Pancreas (tissue), 10 donors: ENCODE measurements around the gene SLC34A3. TPM values are rescaled to one million over a fixed set of nuclear protein-coding genes. Genes with fewer than 3 reads are reported as not detected.

Experiments used
- ATAC-seq, 4 donors: fragments of 200-7000 bp; cut with Tn5 transposase; one replicate each; pipeline versions ENCODE4 v1.8.0 to v1.9.1; 2020; ENCODE audit warnings: mild to moderate bottlenecking in 4 of 4, moderate library complexity in 4 of 4
- DNase-seq, 6 donors: peaks; one replicate each; pipeline ENCODE4 v3.0.0-alpha.2; 2020
- FAIRE-seq: peaks from 2 replicates; lab custom pipeline; 2012; peaks lifted over from hg19 to GRCh38; lab: Jason Lieb, UNC
- H3K27ac ChIP-seq, 4 donors: fragments of 200-600 bp; sonication (generic); 1 replicate in 3 of 4; 2 replicates in 1 of 4; pipeline versions ENCODE4 v1.5.0 to v1.8.0; 2020
- H3K27me3 ChIP-seq, 4 donors: fragments of 200-600 bp; one replicate each; pipeline ENCODE4 v1.8.0; 2021
- H3K36me3 ChIP-seq, 3 donors: fragments of 200-600 bp; sonication (generic) in 1 of 3; one replicate each; pipeline versions ENCODE4 v1.5.0 to v1.8.0; 2020 to 2021
- H3K4me1 ChIP-seq, 3 donors: fragments of 200-600 bp; one replicate each; pipeline ENCODE4 v1.8.0; 2021
- H3K4me3 ChIP-seq, 4 donors: fragments of 200-600 bp; sonication (generic) in 2 of 4; one replicate each; pipeline versions ENCODE4 v1.5.0 to v1.8.0; 2020 to 2021
- H3K9me3 ChIP-seq, 4 donors: fragments of 200-600 bp; one replicate each; pipeline ENCODE4 v1.8.0; 2021
- CTCF ChIP-seq, 4 donors: fragments of 200-600 bp; sonication (generic) in 3 of 4; IDR thresholded peaks; one replicate each; pipeline versions ENCODE4 v1.5.0 to v1.8.0; 2021; ENCODE audit warnings: antibody characterized with exemption in 4 of 4
- WGBS, 2 donors: extraction: QIAGEN DNeasy Blood & Tissue Kit; methylation state at CpG; one replicate each; pipeline ENCODE4 v1.1.7; 2013; 5-methylcytosine and 5-hydroxymethylcytosine counted together
- intact Hi-C, 3 donors: fragments of 100-400 bp; cut with DNase I; formaldehyde crosslinking; loops; one replicate each; pipeline versions ENCODE4 v1.11.1 to v1.14.2; 2022
- polyA plus RNA-seq, 2 donors: library from polyadenylated mRNA; stranded (reverse); fragments of 200-250 nt; gene quantifications; one replicate each; pipeline ENCODE4 v1.2.3, GENCODE V29; 2013
- total RNA-seq, 6 donors: library from RNA; stranded (reverse); fragmentation: NEBNext Ultra II Directional in 4 of 6; extraction: Animal tissue kit (Norgen Biotek cat#: 25700) in 4 of 6; gene quantifications; one replicate each; pipeline versions ENCODE4 v1.2.1 to v1.2.4, GENCODE V29; 2021 to 2023
- donor health status: healthy with polysubstance abuse.
- donor health status: DM: no; HTN: no; CAD: no; lungs with moderate emphysema.
- donor health status: DM: no; HTN: no; CAD: no.
- donor health status: control.
- donor health status: control.
- donor health status: Bipolar disorder and iron deficiency.
- donor health status: DM: yes; HTN: yes; CAD: no.
- donor health status: DM: no; HTN: no; CAD: no.
- donor health status: DM: no; HTN: no; CAD: no.
- donor health status: DM: yes; HTN: yes; CAD: no.

SLC34A3 gene
- total RNA-seq, result under 1 TPM in 2 of 6 donors, not detected in 4; 0.12 to 0.19 TPM
- polyA plus RNA-seq, result under 1 TPM; 0.21 to 0.42 TPM

- DNase-seq (no peak), FAIRE-seq (no peak), ATAC-seq (no peak)
- Histone ChIP-seq H3K36me3 (no peaks in the 10 kb centered on the region), H3K9me3 (no peaks in the 10 kb centered on the region), H3K4me3 (no peak within 1 kb of the TSS), H3K27me3 (no peaks in the 10 kb centered on the region), H3K4me1 (peaks cover 5 to 14% (median 10%) of the 10 kb centered on the region in 3 donors), H3K27ac (no peak within 1 kb of the TSS)
- no peak for TF ChIP-seq CTCF (IDR thresholded peaks at IDR 0.05)
- 68% methylated on average over 14 of the region's 14 CpGs for WGBS, 2 donors
- intact Hi-C loops, result loop anchor here (5.0 to 10.0 kb wide), 2 partner anchors 114 to 116 kb away; partner anchors contain the start of gene DPP7 (in 1 of the 3)
Observed at GRCh38 chr9:137230705-137231371, at the start of gene SLC34A3. Gene SLC34A3 (plus strand): TSS chr9:137230901. CDS start chr9:137231703, 802 bp downstream.

GRCh38 chr9:137181680-137182079, 49.0 kb upstream of the SLC34A3 start:
- no peaks in the 10 kb centered on the region for H3K9me3 ChIP-seq
- ATAC-seq (no peak), FAIRE-seq (no peak), DNase-seq (no peak)
- peaks cover 3 to 9% (median 5%) of the 10 kb centered on the region in 3 donors for H3K4me1 ChIP-seq
- no peak overlapping the region for H3K27ac ChIP-seq
- peaks cover 0 to 52% (median 42%) of the 10 kb centered on the region in 3 donors for H3K36me3 ChIP-seq
- no peak overlapping the region for H3K4me3 ChIP-seq
- intact Hi-C loops, result no loop called here
- no peaks in the 10 kb centered on the region for H3K27me3 ChIP-seq
- 91 to 96% methylated on average over 20 to 22 of the region's 22 CpGs for WGBS, 2 donors
- TF ChIP-seq CTCF (IDR thresholded peaks at IDR 0.05), result no peak

GRCh38 chr9:137182836-137183235, 47.9 kb upstream of the SLC34A3 start:
- peaks cover 11 to 20% (median 16%) of the 10 kb centered on the region in 3 donors for H3K4me1 ChIP-seq
- DNase-seq, result no peak
- H3K36me3 ChIP-seq, result peaks cover 0 to 52% (median 42%) of the 10 kb centered on the region in 3 donors
- intact Hi-C loops, result no loop called here
- H3K4me3 ChIP-seq, result no peak overlapping the region
- no peaks in the 10 kb centered on the region for H3K27me3 ChIP-seq
- WGBS, 2 donors, result 88 to 91% methylated on average over 17 of the region's 17 CpGs
- no peak overlapping the region for H3K27ac ChIP-seq
- TF ChIP-seq CTCF (IDR thresholded peaks at IDR 0.05), result no peak
- FAIRE-seq, result no peak
- H3K9me3 ChIP-seq, result no peaks in the 10 kb centered on the region
- no peak for ATAC-seq

GRCh38 chr9:137183980-137184595, 46.6 kb upstream of the SLC34A3 start:
- Histone ChIP-seq H3K27ac (no peak overlapping the region), H3K9me3 (no peaks in the 10 kb centered on the region), H3K27me3 (no peaks in the 10 kb centered on the region), H3K4me3 (no peak overlapping the region), H3K36me3 (peaks cover 0 to 52% (median 42%) of the 10 kb centered on the region in 3 donors), H3K4me1 (peaks cover 11 to 20% (median 16%) of the 10 kb centered on the region in 3 donors)
- intact Hi-C loops, result no loop called here
- ATAC-seq (no peak), FAIRE-seq (no peak), DNase-seq (no peak)
- no peak for TF ChIP-seq CTCF (IDR thresholded peaks at IDR 0.05)
- WGBS, 2 donors, result 92 to 96% methylated on average over 27 of the region's 27 CpGs
